ENCODE data around the gene CRIM1. TPM values are rescaled to one million over a fixed set of nuclear protein-coding genes. Genes with fewer than 3 reads are reported as not detected.

CRIM1 gene
- total RNA-seq, 1 experiment from 2014 or later, result 27.6 TPM

DNA sequence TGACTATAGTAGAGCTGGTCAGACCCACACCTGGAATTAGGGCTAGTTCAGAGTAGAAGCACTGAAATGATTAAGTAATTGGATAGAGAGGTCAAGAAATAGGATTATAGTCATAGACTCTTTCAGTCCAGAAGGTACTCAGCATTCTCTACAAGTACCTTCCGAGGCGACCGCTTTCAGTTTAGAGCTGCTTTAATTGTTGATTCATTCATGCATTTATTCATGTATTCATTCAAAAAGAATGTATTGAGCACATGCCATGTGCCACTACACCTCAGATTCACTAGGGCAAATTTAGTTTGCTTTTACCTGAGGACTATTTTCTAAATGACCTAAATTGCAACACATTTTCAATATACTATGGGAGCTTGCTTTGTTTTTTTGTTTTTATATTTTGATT is 48.7 kb downstream of the CRIM1 start:
- Histone ChIP-seq H3K4ac (ENCODE audit: low read depth, low read length) (no peak overlapping the region), H2AFZ (ENCODE audit: low read length) (no peak overlapping the region), H3K9me3 (ENCODE audit: control insufficient read depth, low read depth, low read length) (no peaks in the 10 kb centered on the region), H3K79me1 (ENCODE audit: insufficient read depth, low read depth, low read length, poor library complexity, severe bottlenecking) (peaks cover 3% of the 10 kb centered on the region), H2BK5ac (ENCODE audit: insufficient read length, low read length) (no peak overlapping the region), H3K14ac (ENCODE audit: insufficient read depth, low read length) (no peak overlapping the region), H2BK20ac (ENCODE audit: low read depth, low read length, poor library complexity, severe bottlenecking) (no peak overlapping the region), H3K27me3 (ENCODE audit: insufficient read depth, low read length) (no peaks in the 10 kb centered on the region), H3K79me2 (ENCODE audit: insufficient read depth, low read length) (peaks cover 6% of the 10 kb centered on the region; the same call in 1 of the 2 replicates), H4K8ac (replicated peaks; ENCODE audit: insufficient read length, low read depth, low read length) (no peak overlapping the region), H4K20me1 (ENCODE audit: control insufficient read depth, insufficient read depth, insufficient read length) (no peaks in the 10 kb centered on the region), H2BK12ac (ENCODE audit: insufficient read length, low read depth, low read length) (no peak overlapping the region), H3K27ac (ENCODE audit: insufficient read length, low read depth, low read length) (no peak overlapping the region), H3K4me2 (ENCODE audit: insufficient read depth, insufficient read length, low read length) (no peak overlapping the region), H2BK15ac (ENCODE audit: low read depth, low read length) (no peak overlapping the region), H3K18ac (ENCODE audit: insufficient read length, low read depth, low read length) (no peak overlapping the region), H3K4me1 (ENCODE audit: insufficient read depth, low read length) (peaks cover 8% of the 10 kb centered on the region), H3T11ph (ENCODE audit: low read length) (no peak overlapping the region), H2AK5ac (ENCODE audit: insufficient read length, low read length) (no peak overlapping the region), H2BK120ac (ENCODE audit: low read depth, low read length, poor library complexity, severe bottlenecking) (no peak overlapping the region), H4K5ac (ENCODE audit: insufficient read length, low read depth, low read length) (no peak overlapping the region), H3K23ac (ENCODE audit: insufficient read length, low read depth, low read length) (no peak overlapping the region), H3K23me2 (ENCODE audit: insufficient read length, low read depth, low read length, poor library complexity, severe bottlenecking) (no peaks in the 10 kb centered on the region), H3K9ac (ENCODE audit: extremely low read depth, insufficient read length, low read length) (no peak overlapping the region), H3K56ac (ENCODE audit: insufficient read length, low read depth, low read length) (no peak overlapping the region), H4K91ac (ENCODE audit: insufficient read length, low read depth, low read length) (no peak overlapping the region)
- H3K27me3 Mint-ChIP-seq (ENCODE audit: low read depth), result no peaks in the 10 kb centered on the region
- no peaks in the 10 kb centered on the region for H3K36me3 Mint-ChIP-seq (ENCODE audit: insufficient read depth in 1 of 3, low read depth in 3 of 3)
- DNase-seq, result no peak
- H3K9me3 Mint-ChIP-seq, result no peaks in the 10 kb centered on the region
- peaks cover 24 to 26% of the 10 kb centered on the region in 2 experiments for H3K4me1 Mint-ChIP-seq
- no peak overlapping the region for H3K27ac Mint-ChIP-seq
- H3K4me3 Mint-ChIP-seq, result no peak overlapping the region
- TF ChIP-seq CTCF (conservative IDR thresholded peaks at IDR 0.05), result no peak
- WGBS (ENCODE audit: extremely low coverage, insufficient read length, low lambda C conversion rate), result no CpG with 5 or more reads among the region's 3 CpGs
